ENCODE results near the gene CGB8. TPM values are rescaled to one million over a fixed set of nuclear protein-coding genes. Genes with fewer than 3 reads are reported as not detected.

The CGB8 gene
- total RNA-seq, 1 experiment from 2014 or later: 0.61 TPM

- no peak overlapping the region for H3K4me3 ChIP-seq
- H3K27ac ChIP-seq: no peak overlapping the region
- H3K4me1 ChIP-seq (replicated peaks): peaks cover 8% of the 10 kb centered on the region
- peak; percentile 60 to 84 for DNase-seq (ENCODE audit: low read depth in 1 of 2, low spot score in 2 of 2)
- H3K9me3 ChIP-seq (replicated peaks): no peaks in the 10 kb centered on the region
- H3K36me3 ChIP-seq: peaks cover 36% of the 10 kb centered on the region
- no peaks in the 10 kb centered on the region for H3K27me3 ChIP-seq (replicated peaks)
These were observed 50.9 kb downstream of the CGB8 start for GRCh38 chr19:48997972-48998371.

Other genes starting within 250 kb of the CGB8 start
- 31.2 and 32.8 TPM in 2 replicates for gene BCAT2, start 238.1 kb downstream of the CGB8 start, total RNA-seq (2014; rRNA removed; shearing (Covaris generic))
- not detected in 2 replicates for gene HSD17B14, start 212.6 kb downstream of the CGB8 start, total RNA-seq (2014; rRNA removed; shearing (Covaris generic))
- gene PLEKHA4, start 180.5 kb downstream of the CGB8 start, total RNA-seq (2014; rRNA removed; shearing (Covaris generic)): 3.5 and 11.8 TPM in 2 replicates
- 79.5 and 86.0 TPM in 2 replicates for gene PPP1R15A, start 176.7 kb downstream of the CGB8 start, total RNA-seq (2014; rRNA removed; shearing (Covaris generic))
- gene TULP2, start 150.4 kb downstream of the CGB8 start, total RNA-seq (2014; rRNA removed; shearing (Covaris generic)): not detected in 2 replicates
- 200 and 215 TPM in 2 replicates for gene NUCB1, start 148.8 kb downstream of the CGB8 start, total RNA-seq (2014; rRNA removed; shearing (Covaris generic))
- 0.16 and 1.7 TPM in 2 replicates for gene DHDH, start 115.4 kb downstream of the CGB8 start, total RNA-seq (2014; rRNA removed; shearing (Covaris generic))
- 57.4 and 75.1 TPM in 2 replicates for gene BAX, start 94.2 kb downstream of the CGB8 start, total RNA-seq (2014; rRNA removed; shearing (Covaris generic))
- 2,837 and 3,145 TPM in 2 replicates for gene FTL, start 83.8 kb downstream of the CGB8 start, total RNA-seq (2014; rRNA removed; shearing (Covaris generic))
- 19.5 and 38.2 TPM in 2 replicates for gene GYS1, start 55.8 kb downstream of the CGB8 start, total RNA-seq (2014; rRNA removed; shearing (Covaris generic))
- 238 and 322 TPM in 2 replicates for gene RUVBL2, start 55.2 kb downstream of the CGB8 start, total RNA-seq (2014; rRNA removed; shearing (Covaris generic))
- 0.34 TPM in 1 of 2 replicates, not detected in the other for gene LHB, start 32.0 kb downstream of the CGB8 start, total RNA-seq (2014; rRNA removed; shearing (Covaris generic))
- not detected in 2 replicates for gene CGB3, start 24.8 kb downstream of the CGB8 start, total RNA-seq (2014; rRNA removed; shearing (Covaris generic))
- not detected in 2 replicates for gene CGB2, start 17.2 kb downstream of the CGB8 start, total RNA-seq (2014; rRNA removed; shearing (Covaris generic))
- 1.00 TPM in 1 of 2 replicates, not detected in the other for gene CGB1, start 12.2 kb downstream of the CGB8 start, total RNA-seq (2014; rRNA removed; shearing (Covaris generic))
- not detected in 2 replicates for gene CGB5, start 5.3 kb downstream of the CGB8 start, total RNA-seq (2014; rRNA removed; shearing (Covaris generic))
- gene CGB7, start 8.6 kb upstream of the CGB8 start, total RNA-seq (2014; rRNA removed; shearing (Covaris generic)): 0.08 TPM in 1 of 2 replicates, not detected in the other
- not detected in 2 replicates for gene NTF4, start 15.7 kb upstream of the CGB8 start, total RNA-seq (2014; rRNA removed; shearing (Covaris generic))
- not detected in 2 replicates for gene KCNA7, start 23.6 kb upstream of the CGB8 start, total RNA-seq (2014; rRNA removed; shearing (Covaris generic))
- 151 and 188 TPM in 2 replicates for gene SNRNP70, start 36.3 kb upstream of the CGB8 start, total RNA-seq (2014; rRNA removed; shearing (Covaris generic))
- 15.9 and 21.6 TPM in 2 replicates for gene LIN7B, start 65.3 kb upstream of the CGB8 start, total RNA-seq (2014; rRNA removed; shearing (Covaris generic))
- gene C19orf73, start 70.0 kb upstream of the CGB8 start, total RNA-seq (2014; rRNA removed; shearing (Covaris generic)): 4.3 TPM in 1 of 2 replicates, not detected in the other
- 3.4 and 3.6 TPM in 2 replicates for gene PPFIA3, start 70.4 kb upstream of the CGB8 start, total RNA-seq (2014; rRNA removed; shearing (Covaris generic))
- gene HRC, start 106.3 kb upstream of the CGB8 start, total RNA-seq (2014; rRNA removed; shearing (Covaris generic)): not detected in 2 replicates
- 6.8 and 9.2 TPM in 2 replicates for gene TRPM4, start 108.7 kb upstream of the CGB8 start, total RNA-seq (2014; rRNA removed; shearing (Covaris generic))